ENCODE data around the gene TFCP2L1.

TFCP2L1 gene

GRCh38 chr2:121193185-121193584 is 91.8 kb downstream of the TFCP2L1 start:
- H3K4me3 ChIP-seq (ENCODE audit: low read length in 2 of 2) = no peak overlapping the region
- H3K9ac ChIP-seq (ENCODE audit: low read depth in 1 of 2, low read length in 2 of 2) = no peak overlapping the region
- H3K27me3 ChIP-seq (ENCODE audit: control insufficient read depth in 2 of 2, insufficient read depth in 2 of 2, low read length in 2 of 2) = no peaks in the 10 kb centered on the region
- no peak overlapping the region for H3K27ac ChIP-seq (ENCODE audit: low read depth in 2 of 2, low read length in 2 of 2)
- no peaks in the 10 kb centered on the region for H3K36me3 ChIP-seq (ENCODE audit: control insufficient read depth in 2 of 2, insufficient read depth in 2 of 2, low read length in 2 of 2)
- peaks cover 7 to 19% of the 10 kb centered on the region in 2 donors for H3K4me1 ChIP-seq (ENCODE audit: control insufficient read depth in 2 of 2, insufficient read depth in 2 of 2, low read length in 2 of 2)
- H3K9me3 ChIP-seq (ENCODE audit: control insufficient read depth in 2 of 2, low read length in 2 of 2) = no peaks in the 10 kb centered on the region

DNA sequence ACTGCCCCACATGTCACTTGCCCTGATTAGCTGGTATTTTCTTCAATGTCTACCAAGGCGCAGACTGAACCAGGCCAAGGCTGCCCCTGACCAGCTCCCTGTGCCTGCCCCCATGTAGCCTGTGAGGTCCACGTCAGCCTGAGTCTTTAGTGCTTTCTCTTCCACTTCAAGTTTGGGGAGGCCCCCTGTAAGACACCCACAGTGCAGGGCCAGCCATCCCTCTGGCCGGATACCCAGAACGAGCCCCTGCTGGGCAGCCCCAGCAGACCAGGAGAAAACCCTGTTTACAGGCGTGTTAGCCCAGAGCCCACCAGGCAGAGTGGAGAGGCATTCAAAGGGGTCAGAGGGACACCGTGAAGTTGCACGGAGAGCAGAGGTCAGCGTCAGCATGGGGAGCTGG is 92.4 kb downstream of the TFCP2L1 start:
- Histone ChIP-seq H3K36me3 (ENCODE audit: control insufficient read depth in 2 of 2, insufficient read depth in 2 of 2, low read length in 2 of 2) (no peaks in the 10 kb centered on the region), H3K4me3 (ENCODE audit: low read length in 2 of 2) (no peak overlapping the region), H3K27ac (ENCODE audit: low read depth in 2 of 2, low read length in 2 of 2) (no peak overlapping the region), H3K9ac (ENCODE audit: low read depth in 1 of 2, low read length in 2 of 2) (no peak overlapping the region), H3K9me3 (ENCODE audit: control insufficient read depth in 2 of 2, low read length in 2 of 2) (no peaks in the 10 kb centered on the region), H3K27me3 (ENCODE audit: control insufficient read depth in 2 of 2, insufficient read depth in 2 of 2, low read length in 2 of 2) (no peaks in the 10 kb centered on the region), H3K4me1 (ENCODE audit: control insufficient read depth in 2 of 2, insufficient read depth in 2 of 2, low read length in 2 of 2) (peaks cover 3 to 14% of the 10 kb centered on the region in 2 donors)

DNA sequence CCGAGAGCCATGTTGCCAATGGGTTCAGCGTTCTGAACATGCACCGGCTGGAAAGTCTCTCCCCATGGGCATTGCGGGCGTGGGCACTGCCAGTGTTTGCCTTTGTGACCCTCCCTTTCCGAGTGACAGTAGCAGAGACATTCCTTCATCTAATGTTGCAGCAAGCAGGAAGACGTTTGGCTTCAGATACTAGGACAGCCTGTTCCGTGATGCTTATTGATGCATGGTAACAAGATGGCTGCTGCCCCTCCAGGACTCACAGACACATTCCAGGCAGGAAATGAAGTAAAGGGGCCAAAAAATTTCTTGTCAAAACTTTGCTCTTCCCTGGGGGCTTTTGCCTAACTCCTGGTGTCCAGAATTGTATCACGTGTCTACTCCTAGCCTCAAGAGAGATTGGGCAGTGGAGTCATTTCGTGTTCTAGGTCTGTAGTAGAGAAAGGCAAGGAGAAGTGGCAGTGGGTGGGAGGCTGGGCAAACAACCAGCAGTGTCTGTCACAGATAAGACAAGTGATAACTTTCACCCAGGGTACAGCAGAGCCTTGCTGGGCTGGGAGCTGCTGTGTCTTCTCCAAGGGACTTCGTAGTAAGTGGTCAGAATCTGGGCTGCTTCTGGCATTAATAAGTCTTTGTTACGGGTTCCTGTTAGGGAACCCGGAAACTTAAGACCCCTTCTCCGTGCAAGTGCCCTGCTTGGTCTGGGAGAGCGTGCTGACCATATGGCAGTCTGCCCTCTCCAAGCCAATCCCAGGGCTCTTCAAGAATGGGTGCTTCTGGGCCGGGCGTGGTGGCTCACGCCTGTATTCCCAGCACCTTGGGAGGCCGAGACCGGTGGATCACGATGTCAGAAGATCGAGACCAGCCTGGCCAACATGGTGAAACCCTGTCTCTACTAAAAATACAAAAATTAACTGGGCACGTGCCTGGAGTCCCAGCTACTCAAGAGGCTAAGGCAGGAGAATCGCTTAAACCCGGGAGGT is 93.5 kb downstream of the TFCP2L1 start:
- Histone ChIP-seq H3K4me3 (ENCODE audit: low read length in 2 of 2) (no peak overlapping the region), H3K27ac (ENCODE audit: low read depth in 2 of 2, low read length in 2 of 2) (no peak overlapping the region), H3K4me1 (ENCODE audit: control insufficient read depth in 2 of 2, insufficient read depth in 2 of 2, low read length in 2 of 2) (peaks cover 0 to 4% of the 10 kb centered on the region in 2 donors), H3K36me3 (ENCODE audit: control insufficient read depth in 2 of 2, insufficient read depth in 2 of 2, low read length in 2 of 2) (no peaks in the 10 kb centered on the region), H3K9me3 (ENCODE audit: control insufficient read depth in 2 of 2, low read length in 2 of 2) (no peaks in the 10 kb centered on the region), H3K9ac (ENCODE audit: low read depth in 1 of 2, low read length in 2 of 2) (no peak overlapping the region), H3K27me3 (ENCODE audit: control insufficient read depth in 2 of 2, insufficient read depth in 2 of 2, low read length in 2 of 2) (no peaks in the 10 kb centered on the region)

- Histone ChIP-seq H3K4me1 (ENCODE audit: control insufficient read depth in 2 of 2, insufficient read depth in 2 of 2, low read length in 2 of 2) (no peaks in the 10 kb centered on the region), H3K27me3 (ENCODE audit: control insufficient read depth in 2 of 2, insufficient read depth in 2 of 2, low read length in 2 of 2) (no peaks in the 10 kb centered on the region), H3K4me3 (ENCODE audit: low read length in 2 of 2) (no peak overlapping the region), H3K27ac (ENCODE audit: low read depth in 2 of 2, low read length in 2 of 2) (no peak overlapping the region), H3K9me3 (ENCODE audit: control insufficient read depth in 2 of 2, low read length in 2 of 2) (no peaks in the 10 kb centered on the region), H3K36me3 (ENCODE audit: control insufficient read depth in 2 of 2, insufficient read depth in 2 of 2, low read length in 2 of 2) (no peaks in the 10 kb centered on the region), H3K9ac (ENCODE audit: low read depth in 1 of 2, low read length in 2 of 2) (no peak overlapping the region)
Measured at GRCh38 chr2:121189661-121190381, 95.2 kb downstream of the TFCP2L1 start.

GRCh38 chr2:121189011-121189410 is 96.0 kb downstream of the TFCP2L1 start:
- no peak overlapping the region for H3K27ac ChIP-seq (ENCODE audit: low read depth in 2 of 2, low read length in 2 of 2)
- H3K9ac ChIP-seq (ENCODE audit: low read depth in 1 of 2, low read length in 2 of 2) = no peak overlapping the region
- H3K9me3 ChIP-seq (ENCODE audit: control insufficient read depth in 2 of 2, low read length in 2 of 2) = no peaks in the 10 kb centered on the region
- no peaks in the 10 kb centered on the region for H3K36me3 ChIP-seq (ENCODE audit: control insufficient read depth in 2 of 2, insufficient read depth in 2 of 2, low read length in 2 of 2)
- H3K27me3 ChIP-seq (ENCODE audit: control insufficient read depth in 2 of 2, insufficient read depth in 2 of 2, low read length in 2 of 2) = no peaks in the 10 kb centered on the region
- H3K4me3 ChIP-seq (ENCODE audit: low read length in 2 of 2) = no peak overlapping the region
- H3K4me1 ChIP-seq (ENCODE audit: control insufficient read depth in 2 of 2, insufficient read depth in 2 of 2, low read length in 2 of 2) = no peaks in the 10 kb centered on the region

GRCh38 chr2:121187982-121188411 is 97.0 kb downstream of the TFCP2L1 start:
- Histone ChIP-seq H3K4me3 (ENCODE audit: low read length in 2 of 2) (no peak overlapping the region), H3K4me1 (ENCODE audit: control insufficient read depth in 2 of 2, insufficient read depth in 2 of 2, low read length in 2 of 2) (no peaks in the 10 kb centered on the region), H3K27ac (ENCODE audit: low read depth in 2 of 2, low read length in 2 of 2) (no peak overlapping the region), H3K27me3 (ENCODE audit: control insufficient read depth in 2 of 2, insufficient read depth in 2 of 2, low read length in 2 of 2) (no peaks in the 10 kb centered on the region), H3K9me3 (ENCODE audit: control insufficient read depth in 2 of 2, low read length in 2 of 2) (no peaks in the 10 kb centered on the region), H3K9ac (ENCODE audit: low read depth in 1 of 2, low read length in 2 of 2) (no peak overlapping the region), H3K36me3 (ENCODE audit: control insufficient read depth in 2 of 2, insufficient read depth in 2 of 2, low read length in 2 of 2) (no peaks in the 10 kb centered on the region)

DNA sequence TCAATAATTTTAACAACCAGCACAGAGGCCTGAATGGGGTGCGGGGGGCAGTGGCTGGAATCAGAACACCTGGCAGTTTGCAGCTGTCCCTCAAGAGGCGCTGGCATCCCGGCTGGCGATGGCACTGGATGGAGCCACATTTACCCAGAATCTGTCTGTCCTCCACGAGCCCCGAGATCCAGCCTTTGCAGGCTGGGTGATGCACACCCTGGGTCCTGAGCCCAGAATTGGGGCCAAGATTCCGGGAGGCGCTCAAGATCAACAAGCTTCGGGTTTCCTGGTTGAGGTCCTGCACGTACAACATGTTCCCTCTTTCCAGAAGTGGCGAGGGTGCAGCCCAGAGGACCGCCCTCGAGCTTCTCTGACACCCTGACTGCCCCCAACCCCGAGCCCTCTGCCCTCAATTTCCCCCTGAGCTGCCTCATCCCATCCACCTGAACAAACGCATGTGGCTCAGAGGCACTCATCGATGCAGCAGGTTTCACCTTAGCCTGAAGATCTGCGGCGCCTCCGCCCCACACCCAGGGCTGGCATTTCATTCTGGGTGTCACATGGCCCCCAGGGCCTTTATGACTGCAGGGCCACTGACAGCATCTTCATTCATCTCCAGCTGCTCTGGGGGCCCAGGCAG is 97.5 kb downstream of the TFCP2L1 start:
- H3K27ac ChIP-seq (ENCODE audit: low read depth in 2 of 2, low read length in 2 of 2) = no peak overlapping the region
- no peaks in the 10 kb centered on the region for H3K4me1 ChIP-seq (ENCODE audit: control insufficient read depth in 2 of 2, insufficient read depth in 2 of 2, low read length in 2 of 2)
- no peaks in the 10 kb centered on the region for H3K36me3 ChIP-seq (ENCODE audit: control insufficient read depth in 2 of 2, insufficient read depth in 2 of 2, low read length in 2 of 2)
- no peaks in the 10 kb centered on the region for H3K27me3 ChIP-seq (ENCODE audit: control insufficient read depth in 2 of 2, insufficient read depth in 2 of 2, low read length in 2 of 2)
- H3K9me3 ChIP-seq (ENCODE audit: control insufficient read depth in 2 of 2, low read length in 2 of 2) = no peaks in the 10 kb centered on the region
- no peak overlapping the region for H3K4me3 ChIP-seq (ENCODE audit: low read length in 2 of 2)
- no peak overlapping the region for H3K9ac ChIP-seq (ENCODE audit: low read depth in 1 of 2, low read length in 2 of 2)

- Histone ChIP-seq H3K9me3 (ENCODE audit: control insufficient read depth in 2 of 2, low read length in 2 of 2) (no peaks in the 10 kb centered on the region), H3K27ac (ENCODE audit: low read depth in 2 of 2, low read length in 2 of 2) (no peak overlapping the region), H3K4me3 (ENCODE audit: low read length in 2 of 2) (no peak overlapping the region), H3K36me3 (ENCODE audit: control insufficient read depth in 2 of 2, insufficient read depth in 2 of 2, low read length in 2 of 2) (no peaks in the 10 kb centered on the region), H3K27me3 (ENCODE audit: control insufficient read depth in 2 of 2, insufficient read depth in 2 of 2, low read length in 2 of 2) (no peaks in the 10 kb centered on the region), H3K9ac (ENCODE audit: low read depth in 1 of 2, low read length in 2 of 2) (no peak overlapping the region), H3K4me1 (ENCODE audit: control insufficient read depth in 2 of 2, insufficient read depth in 2 of 2, low read length in 2 of 2) (no peaks in the 10 kb centered on the region)
Measured at GRCh38 chr2:121186261-121186660, 98.7 kb downstream of the TFCP2L1 start.

GRCh38 chr2:121185571-121186074 is 99.4 kb downstream of the TFCP2L1 start:
- H3K36me3 ChIP-seq (ENCODE audit: control insufficient read depth in 2 of 2, insufficient read depth in 2 of 2, low read length in 2 of 2) = no peaks in the 10 kb centered on the region
- H3K9me3 ChIP-seq (ENCODE audit: control insufficient read depth in 2 of 2, low read length in 2 of 2) = no peaks in the 10 kb centered on the region
- H3K27ac ChIP-seq (ENCODE audit: low read depth in 2 of 2, low read length in 2 of 2) = no peak overlapping the region
- no peaks in the 10 kb centered on the region for H3K4me1 ChIP-seq (ENCODE audit: control insufficient read depth in 2 of 2, insufficient read depth in 2 of 2, low read length in 2 of 2)
- no peak overlapping the region for H3K9ac ChIP-seq (ENCODE audit: low read depth in 1 of 2, low read length in 2 of 2)
- no peak overlapping the region for H3K4me3 ChIP-seq (ENCODE audit: low read length in 2 of 2)
- H3K27me3 ChIP-seq (ENCODE audit: control insufficient read depth in 2 of 2, insufficient read depth in 2 of 2, low read length in 2 of 2) = no peaks in the 10 kb centered on the region

DNA sequence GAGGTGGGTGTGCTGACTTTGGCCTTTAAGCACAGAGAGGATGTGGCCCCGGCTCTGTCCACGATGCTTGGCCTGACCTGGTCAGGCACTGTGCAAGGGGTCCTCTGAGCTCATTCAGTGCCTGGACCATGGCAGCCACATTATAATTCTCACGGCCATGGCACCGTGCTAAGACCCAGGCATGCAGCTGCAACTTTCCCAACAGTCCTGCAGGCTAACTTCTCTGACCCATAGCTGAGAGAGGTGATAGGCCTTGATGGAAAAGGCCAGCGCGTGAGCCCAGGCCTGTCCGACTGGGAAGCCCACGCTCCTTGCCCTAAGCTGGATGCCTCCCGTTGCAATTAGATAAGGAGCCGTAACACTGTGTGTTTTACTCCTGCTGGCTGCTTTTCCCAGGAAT is 99.9 kb downstream of the TFCP2L1 start:
- Histone ChIP-seq H3K9me3 (ENCODE audit: control insufficient read depth in 2 of 2, low read length in 2 of 2) (no peaks in the 10 kb centered on the region), H3K4me3 (ENCODE audit: low read length in 2 of 2) (no peak overlapping the region), H3K4me1 (ENCODE audit: control insufficient read depth in 2 of 2, insufficient read depth in 2 of 2, low read length in 2 of 2) (no peaks in the 10 kb centered on the region), H3K27ac (ENCODE audit: low read depth in 2 of 2, low read length in 2 of 2) (no peak overlapping the region), H3K9ac (ENCODE audit: low read depth in 1 of 2, low read length in 2 of 2) (no peak overlapping the region), H3K27me3 (ENCODE audit: control insufficient read depth in 2 of 2, insufficient read depth in 2 of 2, low read length in 2 of 2) (no peaks in the 10 kb centered on the region), H3K36me3 (ENCODE audit: control insufficient read depth in 2 of 2, insufficient read depth in 2 of 2, low read length in 2 of 2) (no peaks in the 10 kb centered on the region)

All from mucosa of rectum (tissue), 2 donors.